HepG2 (cell line): ENCODE results near the gene ATP9A. TPM values are rescaled to one million over a fixed set of nuclear protein-coding genes. Genes with fewer than 3 reads are reported as not detected.

ENCODE experiments used
- ARID5B ChIP-seq: IDR thresholded peaks from 2 replicates; pipeline ENCODE4 v1.4.0; 2020; ENCODE audit warnings: mild to moderate bottlenecking, missing genetic modification reagents
- DMAP1 ChIP-seq: IDR thresholded peaks from 2 replicates; pipeline ENCODE4 v1.6.1; 2016
- EED ChIP-seq: sonication (generic); formaldehyde crosslinking; IDR thresholded peaks from 2 replicates; pipeline ENCODE4 v1.5.0; 2020; ENCODE audit warnings: mild to moderate bottlenecking, missing genetic modification reagents
- IRF9 ChIP-seq: sonication (generic); formaldehyde crosslinking; IDR thresholded peaks from 2 replicates; pipeline ENCODE4 v1.8.0; 2022; ENCODE audit warnings: missing genetic modification reagents, mild to moderate bottlenecking, borderline replicate concordance
- MLXIP ChIP-seq: sonication (generic); formaldehyde crosslinking; IDR thresholded peaks from 2 replicates; pipeline ENCODE4 v1.9.0; 2021; ENCODE audit warnings: missing genetic modification reagents, borderline replicate concordance
- PBX3 ChIP-seq: sonication (generic); formaldehyde crosslinking; IDR thresholded peaks from 2 replicates; pipeline ENCODE4 v1.8.1; 2023; ENCODE audit warnings: missing genetic modification reagents, inconsistent platforms, borderline replicate concordance
- XRCC5 ChIP-seq: fragments of 200-400 bp; formaldehyde crosslinking; optimal IDR thresholded peaks from 2 replicates; pipeline ENCODE3; 2017; ENCODE audit warnings: mild to moderate bottlenecking, low read length
- ZNF569 ChIP-seq: sonication (generic); formaldehyde crosslinking; IDR thresholded peaks from 2 replicates; pipeline ENCODE4 v1.5.0; 2020; ENCODE audit warnings: mild to moderate bottlenecking, missing genetic modification reagents, moderate library complexity, borderline replicate concordance
- ZNF839 ChIP-seq: sonication (generic); formaldehyde crosslinking; IDR thresholded peaks from 2 replicates; pipeline ENCODE4 v1.4.0; 2020; ENCODE audit warnings: missing genetic modification reagents, mild to moderate bottlenecking, borderline replicate concordance
- ZSCAN21 ChIP-seq: sonication (generic); formaldehyde crosslinking; IDR thresholded peaks from 2 replicates; pipeline ENCODE4 v1.8.0; 2022; ENCODE audit warnings: mild to moderate bottlenecking, missing genetic modification reagents, moderate library complexity, borderline replicate concordance
- polyA plus RNA-seq, 8 experiments: library from polyadenylated mRNA; depleted of rRNA in 3 of 8; stranded (reverse) in 7 of 8; unstranded in 1 of 8; fragments of >200 nt; fragmentation: Illumina TruSeq in 4 of 8; extraction: Trizol in 4 of 8; gene quantifications; 2 replicates each; pipeline versions ENCODE4 v1.2.1 to v1.2.3, GENCODE V29; 2011 to 2016; ENCODE audit warnings: low read depth in 4 of 8, missing spikeins in 1 of 8, mixed read lengths in 1 of 8; ENCODE audit not compliant: insufficient read depth in 1 of 8
- total RNA-seq, 5 experiments: library from RNA; depleted of rRNA; stranded (reverse); fragments of >200 nt; fragmentation: Illumina TruSeq; extraction: Trizol; gene quantifications; 2 replicates each; pipeline ENCODE4 v1.2.3, GENCODE V29; 2016; ENCODE audit warnings: low read depth in 1 of 5
- TF ChIP-seq, protein P1 (sequence below): sonication (generic); formaldehyde crosslinking; IDR thresholded peaks from 2 replicates; pipeline ENCODE4; 2020; ENCODE audit warnings: missing genetic modification reagents, mild to moderate bottlenecking, borderline replicate concordance
- TF ChIP-seq, protein P2 (sequence below): sonication (generic); formaldehyde crosslinking; IDR thresholded peaks from 2 replicates; pipeline ENCODE4 v1.9.0; 2021; ENCODE audit warnings: missing genetic modification reagents, borderline replicate concordance

ATP9A gene
- total and polyA plus RNA-seq, 2 of the 13 experiments (the other 11 are each of a cell fraction or from before 2014, with no cell fraction given) = 11.8 to 18.5 TPM

DNA sequence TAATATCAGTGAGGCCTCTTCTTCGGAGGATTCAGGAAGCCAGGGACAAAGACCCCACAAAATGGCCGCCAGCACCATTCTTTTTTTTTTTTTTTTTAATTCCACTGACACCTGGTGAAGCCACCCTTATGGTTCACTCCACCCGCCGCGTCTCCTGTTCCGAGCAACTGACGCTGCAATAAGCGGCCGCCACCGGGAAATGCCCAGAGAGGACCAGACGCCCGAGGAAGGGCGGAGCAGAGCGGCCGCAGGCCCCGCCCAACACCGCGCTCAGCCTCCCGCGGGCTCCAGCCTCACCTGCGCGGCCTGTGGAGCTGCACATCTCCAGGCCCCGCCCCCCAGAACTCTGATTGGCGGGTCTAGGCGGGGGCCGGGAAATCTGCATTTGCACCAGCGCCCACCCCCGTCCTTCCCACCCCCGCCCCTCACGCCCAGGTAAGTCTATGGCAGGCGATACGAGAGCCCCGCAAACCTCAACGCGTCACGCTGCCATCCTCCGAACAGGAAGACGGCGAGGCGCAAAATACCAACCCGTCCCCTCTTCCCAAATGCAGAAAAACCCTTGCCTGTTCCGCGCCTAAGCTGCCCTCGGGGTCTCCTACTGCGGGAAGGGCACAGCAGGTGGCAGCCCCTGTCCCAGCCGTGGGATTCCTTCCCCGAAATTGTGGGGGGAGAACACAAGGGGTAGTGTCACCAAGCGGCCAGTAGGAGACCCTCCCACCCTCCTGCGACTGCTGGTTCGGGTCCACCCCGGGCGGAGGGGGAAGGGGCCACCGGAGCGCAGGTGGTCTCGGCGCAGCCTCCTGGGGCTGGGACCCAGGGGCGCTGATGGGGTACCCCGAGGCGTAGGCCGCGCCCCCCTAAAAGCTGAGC is 960 bp downstream of the ATP9A start (continued):
- peak; percentile 33; the same call in 1 of the 2 replicates for TF ChIP-seq ARID5B (CRISPR knock-in tag)
- TF ChIP-seq ZNF839 (CRISPR knock-in tag) = no peak
- peak; percentile 69; the same call in 1 of the 2 replicates for TF ChIP-seq ZSCAN21
- no peak for TF ChIP-seq EED (CRISPR knock-in tag)
- TF ChIP-seq, protein P1, sequence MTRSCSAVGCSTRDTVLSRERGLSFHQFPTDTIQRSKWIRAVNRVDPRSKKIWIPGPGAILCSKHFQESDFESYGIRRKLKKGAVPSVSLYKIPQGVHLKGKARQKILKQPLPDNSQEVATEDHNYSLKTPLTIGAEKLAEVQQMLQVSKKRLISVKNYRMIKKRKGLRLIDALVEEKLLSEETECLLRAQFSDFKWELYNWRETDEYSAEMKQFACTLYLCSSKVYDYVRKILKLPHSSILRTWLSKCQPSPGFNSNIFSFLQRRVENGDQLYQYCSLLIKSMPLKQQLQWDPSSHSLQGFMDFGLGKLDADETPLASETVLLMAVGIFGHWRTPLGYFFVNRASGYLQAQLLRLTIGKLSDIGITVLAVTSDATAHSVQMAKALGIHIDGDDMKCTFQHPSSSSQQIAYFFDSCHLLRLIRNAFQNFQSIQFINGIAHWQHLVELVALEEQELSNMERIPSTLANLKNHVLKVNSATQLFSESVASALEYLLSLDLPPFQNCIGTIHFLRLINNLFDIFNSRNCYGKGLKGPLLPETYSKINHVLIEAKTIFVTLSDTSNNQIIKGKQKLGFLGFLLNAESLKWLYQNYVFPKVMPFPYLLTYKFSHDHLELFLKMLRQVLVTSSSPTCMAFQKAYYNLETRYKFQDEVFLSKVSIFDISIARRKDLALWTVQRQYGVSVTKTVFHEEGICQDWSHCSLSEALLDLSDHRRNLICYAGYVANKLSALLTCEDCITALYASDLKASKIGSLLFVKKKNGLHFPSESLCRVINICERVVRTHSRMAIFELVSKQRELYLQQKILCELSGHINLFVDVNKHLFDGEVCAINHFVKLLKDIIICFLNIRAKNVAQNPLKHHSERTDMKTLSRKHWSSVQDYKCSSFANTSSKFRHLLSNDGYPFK = peak; percentile 36; the same call in 1 of the 2 replicates
- TF ChIP-seq IRF9 (CRISPR knock-in tag) = no peak
- TF ChIP-seq DMAP1 (CRISPR knock-in tag) = peak; percentile 39; the same call in 1 of the 2 replicates
- TF ChIP-seq, protein P2, sequence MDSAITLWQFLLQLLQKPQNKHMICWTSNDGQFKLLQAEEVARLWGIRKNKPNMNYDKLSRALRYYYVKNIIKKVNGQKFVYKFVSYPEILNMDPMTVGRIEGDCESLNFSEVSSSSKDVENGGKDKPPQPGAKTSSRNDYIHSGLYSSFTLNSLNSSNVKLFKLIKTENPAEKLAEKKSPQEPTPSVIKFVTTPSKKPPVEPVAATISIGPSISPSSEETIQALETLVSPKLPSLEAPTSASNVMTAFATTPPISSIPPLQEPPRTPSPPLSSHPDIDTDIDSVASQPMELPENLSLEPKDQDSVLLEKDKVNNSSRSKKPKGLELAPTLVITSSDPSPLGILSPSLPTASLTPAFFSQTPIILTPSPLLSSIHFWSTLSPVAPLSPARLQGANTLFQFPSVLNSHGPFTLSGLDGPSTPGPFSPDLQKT (CRISPR knock-in tag) = no peak
- TF ChIP-seq PBX3 (CRISPR knock-in tag) = no peak
- TF ChIP-seq ZNF569 (CRISPR knock-in tag) = no peak
- peak; percentile 56 for TF ChIP-seq XRCC5
- no peak for TF ChIP-seq MLXIP (CRISPR knock-in tag)
